Measurements from ENCODE around the gene RAB11B. TPM values are rescaled to one million over a fixed set of nuclear protein-coding genes. Genes with fewer than 3 reads are reported as not detected.
A peak's percentile ranks its signal among the peaks of the same experiment; 100 is the strongest.

RAB11B gene
- total RNA-seq, 1 donor from 2014 or later, result 70.8 TPM

DNA sequence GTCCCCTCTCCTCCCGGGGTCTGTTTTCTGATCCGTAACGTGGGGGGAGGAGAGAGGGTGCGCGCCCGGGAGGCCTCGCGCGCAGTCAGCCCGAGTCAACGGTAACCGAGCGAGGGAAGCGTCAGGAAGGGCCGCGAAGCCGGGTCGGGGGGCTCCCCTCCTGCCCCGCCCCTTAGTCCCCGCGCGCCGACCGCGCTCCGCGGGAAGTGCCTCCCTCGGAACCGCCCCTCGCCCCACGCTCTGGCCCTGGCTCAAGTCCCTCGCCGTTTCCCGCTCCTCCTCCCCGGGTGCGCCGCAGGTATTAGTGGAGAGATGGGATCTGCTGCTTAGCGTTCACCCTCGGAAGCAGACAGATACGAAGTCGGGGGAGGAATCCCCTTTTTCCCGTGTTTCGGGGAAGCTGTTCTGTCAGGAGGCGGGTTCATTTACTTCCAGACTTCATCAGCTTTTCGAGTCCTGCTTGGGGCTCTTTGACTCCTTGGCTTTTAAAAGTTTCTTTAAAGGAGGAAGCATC, 55.4 kb downstream of the RAB11B start:
- peak overlapping the region; percentile 93 to 98 for H3K27ac ChIP-seq
- H3K9me3 ChIP-seq, result no peaks in the 10 kb centered on the region
- H3K36me3 ChIP-seq, result no peaks in the 10 kb centered on the region
- no peaks in the 10 kb centered on the region for H3K27me3 ChIP-seq
- peak in 1 of 2 donors; percentile 71 for DNase-seq (ENCODE audit: low spot score in 2 of 2)
- H3K4me3 ChIP-seq, result peak overlapping the region; percentile 81 to 96
- TF ChIP-seq CTCF (IDR thresholded peaks at IDR 0.05), result no peak
- H3K4me1 ChIP-seq, result peaks cover 12 to 34% of the 10 kb centered on the region in 2 donors
- intact Hi-C loops (cut with DNase I), result loop anchor here (2.0 kb wide), 2 partner anchors 69 to 83 kb away; partner anchors contain the start of gene ZNF414

- DNase-seq (ENCODE audit: low spot score in 2 of 2), result no peak
- Histone ChIP-seq H3K9me3 (no peaks in the 10 kb centered on the region), H3K36me3 (no peaks in the 10 kb centered on the region), H3K27ac (peak overlapping the region; percentile 93 to 98), H3K27me3 (no peaks in the 10 kb centered on the region), H3K4me1 (peaks cover 12 to 37% of the 10 kb centered on the region in 2 donors), H3K4me3 (peak overlapping the region; percentile 81 to 96)
- no peak for TF ChIP-seq CTCF (IDR thresholded peaks at IDR 0.05)
- intact Hi-C loops (cut with DNase I), result no loop called here
Measured at GRCh38 chr19:8446061-8446709, 56.0 kb downstream of the RAB11B start.

- DNase-seq (ENCODE audit: low spot score in 2 of 2), result no peak
- TF ChIP-seq CTCF (IDR thresholded peaks at IDR 0.05), result no peak
- intact Hi-C loops (cut with DNase I), result no loop called here
- H3K27me3 ChIP-seq, result no peaks in the 10 kb centered on the region
- no peak overlapping the region for H3K4me3 ChIP-seq
- H3K27ac ChIP-seq, result no peak overlapping the region
- H3K4me1 ChIP-seq, result peaks cover 8 to 66% of the 10 kb centered on the region in 2 donors
- peaks cover 0 to 6% of the 10 kb centered on the region in 2 donors for H3K36me3 ChIP-seq
- no peaks in the 10 kb centered on the region for H3K9me3 ChIP-seq
Measured at GRCh38 chr19:8449830-8450229, 59.7 kb downstream of the RAB11B start.

DNA sequence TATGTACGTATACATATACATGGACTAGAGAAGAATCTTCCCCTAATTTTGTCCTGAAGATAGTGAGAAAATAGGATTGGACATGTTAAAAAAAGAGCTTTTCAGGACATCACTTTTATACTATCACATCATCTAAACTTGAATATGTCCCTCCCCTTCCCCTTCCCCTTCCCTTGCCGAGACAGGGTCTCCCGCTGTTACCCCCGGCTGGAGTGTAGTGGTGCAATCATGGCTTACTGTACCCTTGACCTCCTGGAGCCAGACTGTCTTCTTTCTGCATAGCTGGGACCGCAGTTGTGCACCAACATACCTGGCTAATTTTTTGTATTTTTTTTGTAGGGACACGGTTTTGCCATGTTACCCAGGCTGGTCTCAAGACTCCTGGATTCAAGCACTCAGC, 61.2 kb downstream of the RAB11B start:
- H3K36me3 ChIP-seq, result peaks cover 3 to 17% of the 10 kb centered on the region in 2 donors
- no peak for DNase-seq (ENCODE audit: low spot score in 2 of 2)
- intact Hi-C loops (cut with DNase I), result no loop called here
- no peak overlapping the region for H3K27ac ChIP-seq
- H3K4me3 ChIP-seq, result no peak overlapping the region
- H3K4me1 ChIP-seq, result peaks cover 3 to 61% of the 10 kb centered on the region in 2 donors
- H3K9me3 ChIP-seq, result no peaks in the 10 kb centered on the region
- TF ChIP-seq CTCF (IDR thresholded peaks at IDR 0.05), result no peak
- H3K27me3 ChIP-seq, result no peaks in the 10 kb centered on the region

GRCh38 chr19:8451885-8452284, 61.7 kb downstream of the RAB11B start:
- no peak overlapping the region for H3K27ac ChIP-seq
- H3K36me3 ChIP-seq, result peaks cover 3 to 22% of the 10 kb centered on the region in 2 donors
- no peak overlapping the region for H3K4me3 ChIP-seq
- DNase-seq (ENCODE audit: low spot score in 2 of 2), result no peak
- H3K9me3 ChIP-seq, result no peaks in the 10 kb centered on the region
- peaks cover 0 to 61% of the 10 kb centered on the region in 2 donors for H3K4me1 ChIP-seq
- H3K27me3 ChIP-seq, result no peaks in the 10 kb centered on the region
- no peak for TF ChIP-seq CTCF (IDR thresholded peaks at IDR 0.05)
- intact Hi-C loops (cut with DNase I), result no loop called here
